Measurements from ENCODE around the gene LRP6. TPM values are rescaled to one million over a fixed set of nuclear protein-coding genes. Genes with fewer than 3 reads are reported as not detected.

The LRP6 gene
- polyA plus RNA-seq, 1 donor = 32.0 TPM

DNA sequence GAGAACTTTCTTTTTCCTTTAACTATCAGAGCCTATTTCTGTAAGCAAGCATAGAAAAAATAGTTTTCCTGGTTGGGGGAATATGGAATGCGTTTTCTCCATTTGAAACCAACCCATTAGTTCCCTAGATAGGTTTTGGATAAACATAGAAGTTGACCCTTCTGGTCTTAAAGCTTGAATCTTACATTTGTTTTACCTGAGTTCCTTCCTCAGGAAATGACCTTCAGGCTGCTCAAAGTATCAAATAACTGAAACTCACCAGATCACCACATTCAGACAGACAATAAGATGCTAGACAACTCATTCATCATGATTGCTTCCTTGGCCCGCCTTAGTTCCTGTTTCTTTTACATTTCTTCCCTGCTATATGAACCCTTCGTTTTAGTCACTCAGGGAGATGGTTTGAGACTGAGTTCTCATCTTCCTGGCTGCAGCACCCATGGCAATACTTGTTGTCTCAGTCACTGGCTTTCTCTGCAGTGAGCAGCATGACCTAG is 52.2 kb downstream of the LRP6 start:
- no peak for DNase-seq (ENCODE audit: low read depth)

DNA sequence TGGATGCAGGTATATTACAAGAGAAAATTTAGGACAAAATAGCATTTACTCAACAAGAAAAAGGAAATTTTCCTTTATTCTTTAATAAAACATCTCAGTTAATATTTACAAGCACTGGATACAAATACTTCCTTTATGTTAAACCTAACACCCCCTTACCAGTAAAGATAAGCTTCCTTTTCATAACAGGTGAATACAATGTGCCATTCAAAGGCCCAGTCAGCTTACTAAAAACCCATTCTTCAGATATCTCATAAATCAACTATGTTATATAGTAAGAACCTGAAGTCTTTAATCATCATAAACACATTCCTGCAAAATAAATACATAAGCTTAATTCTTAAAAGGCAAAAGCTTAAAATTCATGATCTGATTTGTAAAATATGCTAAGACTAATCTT is 52.6 kb downstream of the LRP6 start:
- DNase-seq (ENCODE audit: low read depth) = no peak

DNA sequence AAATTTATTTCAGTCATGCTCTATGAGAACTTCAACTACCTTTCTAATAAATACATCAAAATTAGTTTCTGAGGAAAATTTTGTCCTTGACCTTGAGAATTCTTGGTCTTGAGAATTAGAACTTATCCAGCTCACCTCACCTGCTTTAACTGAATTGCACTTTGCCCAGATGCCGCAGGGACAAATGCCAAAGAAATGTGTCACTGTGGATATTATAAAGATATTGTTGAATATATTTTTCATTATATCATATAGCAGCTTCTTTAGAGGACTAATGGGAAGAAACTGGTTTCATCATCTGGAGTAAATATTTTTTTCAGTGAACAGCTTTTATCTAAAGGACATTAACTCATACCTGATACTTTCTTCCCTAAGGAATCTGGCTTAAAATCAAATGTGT is 54.1 kb downstream of the LRP6 start:
- no peak for DNase-seq (ENCODE audit: low read depth)

DNA sequence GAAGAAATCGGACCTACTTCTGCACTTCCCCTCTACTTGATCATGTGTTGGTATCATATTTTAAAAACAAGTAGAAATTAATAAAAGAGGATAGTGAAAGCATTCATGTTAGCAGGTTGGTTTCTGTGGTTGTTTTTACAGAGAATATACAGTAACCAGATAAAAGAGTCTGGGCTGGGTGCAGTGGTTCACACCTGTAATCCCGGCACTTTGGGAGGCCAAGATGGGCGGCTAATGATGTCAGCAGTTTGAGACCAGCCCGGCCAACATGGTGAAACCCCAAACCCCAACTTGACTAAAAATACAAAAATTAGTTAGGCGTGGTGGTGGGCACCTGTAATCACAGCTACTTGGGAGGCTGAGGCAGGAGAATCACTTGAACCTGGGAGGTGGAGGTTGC is 55.9 kb downstream of the LRP6 start:
- DNase-seq (ENCODE audit: low read depth) = no peak

DNA sequence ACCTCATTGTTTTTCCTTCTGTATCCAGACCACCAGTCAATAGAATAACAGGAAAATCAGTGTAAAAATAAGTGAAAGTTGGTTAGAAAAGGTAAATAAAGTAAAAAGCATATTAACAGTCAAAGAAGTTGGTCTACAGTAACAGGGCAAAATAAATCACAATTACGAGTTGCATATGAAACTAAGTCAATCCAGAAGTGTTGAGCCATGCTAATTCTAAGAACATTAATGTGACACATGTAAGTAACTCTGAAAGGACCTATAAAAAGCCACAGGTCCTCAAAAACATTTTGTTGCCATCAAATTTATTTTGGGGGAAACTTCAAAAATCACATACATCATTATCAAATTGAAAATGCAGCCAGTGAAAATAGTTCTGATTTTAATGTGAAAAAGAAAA is 56.4 kb downstream of the LRP6 start:
- no peak for DNase-seq (ENCODE audit: low read depth)

DNA sequence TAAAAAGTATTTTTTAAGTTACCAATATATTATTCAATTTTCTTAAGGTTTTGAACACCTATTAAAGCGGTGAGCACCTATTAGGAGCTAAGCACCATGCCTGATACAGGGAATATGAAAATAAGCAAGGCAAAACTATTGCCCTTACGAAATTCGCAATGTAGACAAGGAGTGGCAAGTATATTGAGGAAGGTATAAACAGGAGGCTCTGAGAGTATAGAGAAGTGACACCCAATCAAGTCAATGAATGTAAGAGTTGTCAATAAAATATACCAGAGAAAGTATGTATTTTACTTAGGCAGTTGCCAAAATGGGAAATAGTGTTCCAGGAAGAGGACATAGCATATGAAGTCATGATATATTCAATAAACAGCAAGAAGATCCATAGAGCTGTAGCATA is 57.2 kb downstream of the LRP6 start:
- DNase-seq (ENCODE audit: low read depth) = no peak

DNA sequence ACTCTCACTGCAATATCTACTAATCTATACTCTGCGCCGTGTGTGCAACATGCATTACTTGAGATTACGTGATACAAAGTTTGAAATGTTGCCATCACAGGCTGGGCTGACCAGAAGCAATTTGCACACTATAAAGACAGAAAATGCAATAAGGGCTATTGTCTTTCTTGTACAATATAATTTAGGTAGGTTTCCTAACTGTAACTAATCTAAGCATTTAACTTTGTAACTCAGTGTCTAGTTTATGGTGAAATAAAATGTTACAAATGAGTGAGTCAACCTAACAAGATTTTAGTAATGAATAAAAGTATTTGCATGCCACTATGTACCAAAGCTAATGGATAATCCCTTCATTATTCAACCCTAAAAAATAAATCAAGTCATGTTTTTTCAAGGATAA is 57.8 kb downstream of the LRP6 start:
- no peak for DNase-seq (ENCODE audit: low read depth)

DNA sequence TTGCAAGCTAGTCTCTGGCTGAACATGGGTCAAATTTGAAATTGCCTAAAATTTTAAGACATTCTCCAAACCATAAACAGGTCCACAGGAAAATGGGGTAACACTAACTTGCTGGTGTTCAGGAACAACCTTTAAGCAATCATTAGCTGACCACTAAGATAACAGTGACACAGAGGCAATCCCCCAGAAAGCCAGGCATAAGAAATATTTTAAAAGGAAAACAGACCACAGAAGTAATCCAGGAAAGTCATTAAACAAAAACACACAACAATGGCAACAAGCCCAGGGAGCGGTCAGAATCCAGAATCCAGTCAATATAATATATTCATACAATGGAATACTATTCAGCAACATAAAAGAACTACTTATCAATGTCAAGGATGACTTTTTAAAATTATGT is 59.1 kb downstream of the LRP6 start:
- no peak for DNase-seq (ENCODE audit: low read depth)

DNA sequence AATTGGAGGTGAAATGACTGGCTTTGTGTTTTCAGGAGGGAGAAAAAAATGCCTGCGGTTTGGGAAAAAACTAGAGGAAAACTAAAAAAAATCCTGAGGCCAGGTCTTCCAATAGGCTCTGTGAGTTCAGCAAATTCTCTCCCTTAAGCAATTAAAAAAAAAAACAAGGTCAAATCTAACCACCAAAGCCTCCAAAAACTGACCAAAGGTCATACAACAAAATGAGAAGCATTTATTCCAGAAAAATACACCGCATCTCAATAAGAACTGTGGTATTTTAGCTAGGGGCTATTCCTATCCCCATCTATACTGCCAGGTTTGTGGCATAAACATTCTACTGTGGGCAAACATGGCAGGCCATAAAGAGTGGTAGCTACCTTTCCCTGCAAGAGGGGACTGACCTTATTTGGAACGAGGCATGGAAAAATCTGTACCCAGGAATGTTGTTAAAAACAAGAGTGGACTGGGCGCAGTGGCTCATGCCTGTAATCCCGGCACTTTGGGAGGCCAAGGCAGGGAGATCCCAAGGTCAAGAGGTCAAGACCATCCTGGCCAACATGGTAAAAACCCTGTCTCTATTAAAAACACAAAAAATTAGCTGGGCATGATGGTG is 60.0 kb downstream of the LRP6 start:
- DNase-seq (ENCODE audit: low read depth) = no peak

DNA sequence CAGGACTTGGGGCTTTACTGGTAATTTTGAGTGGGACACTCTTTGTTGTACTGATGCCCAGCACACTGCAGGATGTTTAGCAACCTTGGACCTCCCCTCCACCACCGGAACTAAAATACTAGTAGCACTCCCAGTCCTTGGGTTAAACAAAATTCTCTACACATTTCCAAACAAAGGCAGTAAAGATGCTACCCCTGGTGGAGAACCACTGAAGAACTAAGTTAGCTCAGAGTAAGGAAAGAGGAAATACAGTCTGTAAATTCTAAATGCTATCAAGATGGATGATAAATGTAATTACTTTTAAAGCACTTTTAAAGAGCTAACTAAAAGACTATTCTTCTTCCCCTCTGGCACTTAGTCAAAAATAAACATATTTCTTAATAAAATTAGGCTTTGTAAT is 64.1 kb downstream of the LRP6 start:
- DNase-seq (ENCODE audit: low read depth) = no peak

DNA sequence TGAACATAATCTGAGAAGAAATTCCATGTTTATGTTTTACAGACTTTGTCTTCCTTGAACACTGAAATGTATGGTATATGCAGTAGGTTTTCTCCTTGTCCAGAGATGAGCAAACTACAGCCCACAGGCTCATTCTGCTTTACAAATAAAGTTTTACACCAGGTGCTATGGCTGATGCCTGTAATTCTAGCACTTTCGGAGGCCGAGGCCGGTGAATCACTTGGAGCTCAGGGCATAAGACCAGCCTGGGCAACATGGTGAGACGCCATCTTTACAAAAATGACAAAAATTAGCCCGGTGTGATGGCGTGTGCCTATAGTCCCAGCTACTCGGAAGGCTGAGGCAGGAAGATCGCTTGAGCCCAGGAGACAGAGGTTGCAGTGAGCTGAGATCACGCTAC is 64.7 kb downstream of the LRP6 start:
- DNase-seq (ENCODE audit: low read depth) = no peak

DNA sequence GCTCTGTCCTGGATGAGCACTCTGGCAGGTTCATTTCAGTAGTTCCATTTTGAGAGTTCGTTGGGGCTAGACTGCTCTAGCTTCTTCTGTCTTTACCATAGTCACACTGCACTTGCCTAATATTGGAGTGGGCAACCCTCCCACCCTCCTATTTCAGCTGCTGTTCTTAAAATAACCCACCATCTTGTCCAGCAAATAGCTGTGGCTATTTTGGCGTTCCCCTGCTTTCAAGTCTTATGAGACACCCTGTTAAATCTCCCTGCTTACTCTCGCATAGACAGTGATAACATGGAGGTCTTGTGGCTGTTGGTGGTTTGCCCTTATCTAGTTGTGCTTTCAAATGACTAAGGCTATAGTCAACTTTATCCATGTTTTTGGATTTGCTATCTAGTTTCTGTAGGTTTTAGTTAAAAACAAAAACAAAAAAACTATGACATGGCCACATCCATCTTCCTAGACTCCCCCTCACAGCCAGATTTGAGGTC is 65.5 kb downstream of the LRP6 start:
- DNase-seq (ENCODE audit: low read depth) = no peak

DNA sequence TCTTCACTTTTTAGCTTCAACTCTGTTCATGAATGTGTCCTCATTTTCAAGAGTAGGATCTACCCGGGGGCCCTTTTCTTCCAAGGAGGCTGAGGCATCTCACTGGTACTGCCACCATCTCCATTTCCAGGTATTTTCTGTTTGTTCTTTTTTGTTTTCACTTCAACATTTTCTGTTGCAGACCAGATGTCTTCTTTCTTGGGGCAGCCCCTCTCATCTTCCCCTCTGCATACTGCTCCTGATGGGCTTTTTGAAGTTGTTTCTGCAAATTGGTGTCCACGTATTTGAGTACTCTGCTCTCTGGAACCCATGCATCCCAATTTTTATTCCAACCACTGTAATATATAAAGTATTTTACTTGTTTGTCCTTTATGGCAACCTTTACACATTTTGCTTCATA is 66.5 kb downstream of the LRP6 start:
- no peak for DNase-seq (ENCODE audit: low read depth)

DNA sequence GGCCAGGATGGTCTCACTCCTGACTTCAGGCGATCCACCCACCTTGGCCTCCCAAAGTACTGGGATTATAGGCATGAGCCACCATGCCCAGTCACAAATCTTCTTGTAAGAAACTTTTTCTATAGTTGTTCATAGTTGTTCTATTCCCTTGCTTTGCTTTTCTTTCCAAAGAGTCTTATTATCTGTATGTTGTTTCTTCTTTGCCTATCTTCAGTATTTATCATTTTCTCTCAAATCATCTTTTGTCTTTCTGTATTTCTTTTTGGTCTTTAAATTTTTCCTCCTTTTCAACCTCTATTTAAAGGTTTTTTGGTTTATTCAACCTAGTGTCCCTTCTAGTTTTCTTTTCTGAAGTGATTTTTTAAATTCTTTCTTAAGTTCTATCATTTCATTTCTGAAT is 68.7 kb downstream of the LRP6 start:
- no peak for DNase-seq (ENCODE audit: low read depth)

DNA sequence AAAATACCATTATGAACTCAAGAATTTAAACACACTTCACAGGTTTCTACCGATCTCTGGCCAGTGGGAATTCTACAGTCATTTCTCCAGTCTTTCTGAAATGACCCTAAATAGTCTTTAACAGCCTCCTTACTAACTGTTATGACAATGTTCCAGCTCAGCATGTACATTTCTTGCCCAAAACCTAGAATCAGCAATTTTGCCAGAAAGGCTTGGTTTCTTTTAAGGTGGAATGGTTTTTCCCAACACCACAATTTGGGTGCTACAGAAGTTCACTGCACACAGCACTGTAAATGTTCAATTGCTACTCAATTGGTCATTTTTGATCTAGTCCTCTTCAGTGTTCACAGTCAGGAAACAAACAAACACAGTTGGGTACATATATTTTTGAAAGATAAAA is 69.7 kb downstream of the LRP6 start:
- no peak for DNase-seq (ENCODE audit: low read depth)

DNA sequence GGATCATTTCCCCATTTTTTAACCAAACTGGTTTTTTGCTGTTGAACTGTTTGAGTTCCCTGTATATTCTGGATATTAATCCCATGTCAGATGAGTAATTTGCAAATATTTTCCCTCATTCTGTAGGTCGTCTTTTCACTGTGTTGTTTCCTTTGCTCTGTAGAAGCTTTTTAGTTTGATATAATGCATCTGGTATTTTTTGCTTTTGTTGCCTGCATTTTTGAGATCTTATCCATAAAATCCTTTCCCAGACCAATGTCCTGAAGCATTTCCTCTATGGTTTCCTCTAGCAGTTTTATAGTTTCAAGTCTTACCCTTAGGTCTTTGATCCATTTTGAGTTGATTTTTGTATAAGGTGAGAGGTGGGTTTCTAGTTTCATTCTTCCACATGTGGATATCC is 71.3 kb downstream of the LRP6 start:
- no peak for DNase-seq (ENCODE audit: low read depth)

DNA sequence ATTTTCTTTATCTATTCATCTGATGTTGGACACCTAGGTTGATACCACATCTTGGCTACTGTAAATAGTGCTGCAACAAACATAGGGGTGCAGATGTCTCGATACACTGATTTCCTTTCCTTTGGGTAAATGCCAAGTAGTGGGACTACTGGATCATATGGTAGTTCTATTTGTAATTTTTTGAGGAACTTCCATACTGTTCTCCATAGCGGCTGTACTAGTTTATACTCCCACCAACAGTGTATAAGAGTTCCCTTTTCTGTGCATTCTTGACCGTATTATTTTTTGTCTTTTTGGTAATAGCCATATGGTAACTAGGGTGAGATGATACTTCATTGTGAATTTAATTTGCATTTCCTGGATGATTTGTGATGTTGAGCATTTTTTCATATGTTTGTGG is 71.8 kb downstream of the LRP6 start:
- DNase-seq (ENCODE audit: low read depth) = no peak

DNA sequence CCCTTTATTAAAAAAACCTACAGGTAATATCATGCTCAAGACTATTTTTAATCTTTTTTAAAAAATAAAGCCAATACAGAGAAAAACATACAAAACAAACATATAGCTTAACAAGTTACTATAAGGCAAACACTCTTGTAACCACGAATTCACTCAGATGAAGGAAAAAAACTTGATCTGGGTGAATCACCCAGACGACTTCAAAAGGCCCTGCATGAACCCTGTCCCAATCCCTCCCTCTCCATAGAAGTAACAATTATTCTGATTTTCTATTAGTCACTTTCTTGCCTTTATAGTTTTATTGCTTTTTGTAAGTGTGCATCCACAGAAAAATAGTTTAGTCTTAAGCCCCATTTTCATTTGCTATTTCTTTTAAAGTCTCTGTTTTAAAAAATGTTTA is 72.6 kb downstream of the LRP6 start:
- no peak for DNase-seq (ENCODE audit: low read depth)

DNA sequence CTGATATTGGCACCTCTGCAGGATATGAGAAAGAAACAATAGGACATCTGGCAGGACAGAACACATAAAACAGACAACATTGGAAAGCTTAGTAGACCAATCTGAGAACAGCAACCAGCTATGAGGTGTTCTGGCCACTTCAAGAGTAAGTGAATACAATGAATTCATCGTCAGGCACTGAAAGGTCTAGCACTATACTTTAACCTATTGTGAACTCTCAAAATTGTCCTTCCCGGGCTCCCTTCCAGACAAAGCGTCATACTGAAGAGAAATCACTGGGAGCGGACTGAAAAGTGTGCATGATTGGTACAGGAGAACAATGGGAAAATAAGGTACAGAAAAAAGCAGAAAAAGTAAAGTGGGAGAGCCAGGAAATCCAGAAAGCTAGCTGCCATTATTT is 75.8 kb downstream of the LRP6 start:
- no peak for DNase-seq (ENCODE audit: low read depth)

DNA sequence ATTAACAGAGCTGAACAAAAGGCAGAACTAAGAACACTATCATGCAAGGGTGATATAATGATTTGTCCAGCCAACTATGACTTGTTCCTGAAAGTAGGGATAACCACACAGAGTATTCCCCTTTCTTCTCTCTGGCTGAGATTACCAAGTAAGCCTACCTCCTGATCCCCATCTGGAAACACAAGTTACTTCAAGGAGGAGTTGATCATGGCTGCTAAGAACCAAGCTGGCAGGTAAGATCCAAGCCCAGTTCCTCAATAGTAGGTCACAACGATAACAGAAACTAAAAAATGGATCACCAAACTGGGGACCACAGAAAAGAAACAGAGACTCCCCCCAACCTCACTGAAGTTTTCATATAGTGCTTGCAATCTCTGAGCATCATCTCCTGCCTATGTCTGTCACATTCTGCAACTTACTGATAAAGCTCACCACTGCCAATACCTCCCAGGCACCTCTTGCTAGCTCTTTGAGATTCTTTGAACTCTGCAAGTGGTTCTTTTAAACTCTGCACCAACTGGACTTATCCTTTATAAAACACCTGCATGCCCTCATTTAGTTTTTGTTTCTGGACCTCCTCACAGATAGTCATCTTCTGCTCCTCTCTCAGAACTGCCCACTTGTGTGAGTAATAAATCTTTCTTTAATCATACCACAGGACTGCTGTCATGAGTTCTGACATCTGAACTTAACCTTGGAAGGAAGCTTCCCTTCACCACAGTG is 76.6 kb downstream of the LRP6 start:
- no peak for DNase-seq (ENCODE audit: low read depth)

DNA sequence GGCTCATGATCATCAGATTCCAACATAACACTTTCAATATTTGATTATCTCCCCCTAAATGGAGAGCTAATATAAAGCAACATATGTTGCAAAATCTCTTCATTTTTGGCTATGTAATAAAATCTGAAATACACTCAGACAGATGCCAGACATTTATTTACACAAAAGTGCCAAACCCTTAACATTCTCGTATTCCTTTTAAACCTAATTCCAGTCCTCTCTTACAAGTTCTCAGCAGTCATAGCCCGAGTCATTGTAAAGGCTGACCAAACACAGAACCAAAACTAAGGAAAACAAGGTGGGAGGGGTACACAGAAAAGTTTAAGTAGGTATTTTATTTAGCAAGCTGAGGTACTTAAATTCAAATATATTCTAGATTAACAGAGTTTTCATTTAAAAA is 81.4 kb downstream of the LRP6 start:
- no peak for DNase-seq (ENCODE audit: low read depth)

DNA sequence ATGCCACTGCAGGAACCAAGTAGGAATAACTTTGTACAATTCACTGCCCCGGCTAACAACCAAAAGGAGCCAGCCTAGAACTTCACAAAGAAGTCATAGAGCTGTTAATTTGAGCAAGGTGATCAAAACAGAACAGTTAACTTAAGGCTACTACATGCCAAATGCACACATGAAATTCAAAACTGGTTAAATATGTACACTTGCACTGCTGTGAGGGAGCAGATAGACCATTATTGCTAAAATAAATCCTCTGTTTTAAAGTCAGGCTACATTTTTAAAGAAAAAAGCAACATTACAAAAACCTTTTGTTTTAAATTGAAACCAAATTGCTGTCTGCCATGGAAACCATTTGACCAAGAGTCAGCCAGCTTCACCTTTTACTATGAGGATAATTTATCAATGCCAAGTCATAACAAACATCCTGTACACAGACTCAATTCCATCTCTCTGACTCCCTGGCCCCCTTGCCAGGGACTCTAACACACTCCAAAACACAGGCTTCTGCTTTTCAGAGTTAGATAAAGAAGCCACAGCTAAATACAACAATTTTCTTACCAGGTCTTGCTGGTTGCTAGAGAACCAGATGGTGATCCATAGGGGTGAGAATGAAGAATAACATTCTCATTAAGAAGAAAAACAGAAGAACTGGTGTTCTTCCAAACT is 84.0 kb downstream of the LRP6 start:
- no peak for DNase-seq (ENCODE audit: low read depth)

DNA sequence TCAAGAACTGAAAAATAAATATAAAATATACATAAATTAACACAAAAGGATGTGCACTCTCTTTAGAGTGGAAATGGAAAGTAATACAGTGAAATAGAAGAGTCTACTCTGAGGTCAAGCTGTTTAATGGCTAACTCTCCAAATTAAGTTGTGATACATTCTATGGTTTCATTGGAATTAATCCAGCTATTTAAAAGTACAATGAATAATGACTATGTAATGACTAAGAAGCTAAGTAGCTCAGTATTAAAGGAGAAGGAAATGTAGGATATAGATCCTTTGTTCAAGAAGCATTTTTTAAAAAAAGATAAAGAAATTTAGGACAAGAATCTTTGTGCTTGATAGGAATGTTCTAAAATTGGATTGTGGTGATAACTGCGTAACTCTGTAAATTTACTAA is 85.3 kb downstream of the LRP6 start:
- DNase-seq (ENCODE audit: low read depth) = no peak

Measured in forelimb muscle (tissue), 1 donor.